OCI-LY3 (cell line): ENCODE results near the gene TRIM25.

Source experiments
- H2AFZ ChIP-seq: fragments of 200-600, 300-600 bp; shearing (Covaris generic); 2 replicates; pipeline ENCODE4 v1.6.0; 2014; ENCODE audit warnings: antibody characterized with exemption, low read depth, low read length
- H3K27ac ChIP-seq: fragments of 200-600, 300-600 bp; sonication (generic); 2 replicates; pipeline ENCODE4 v1.5.1; 2014; ENCODE audit warnings: mild to moderate bottlenecking, low read length, moderate library complexity, mixed read lengths
- H3K27me3 ChIP-seq: fragments of 200-600, 300-600 bp; sonication (generic); 2 replicates; pipeline ENCODE4 v1.6.1; 2014; ENCODE audit warnings: low read depth, low read length, mixed read lengths
- H3K36me3 ChIP-seq: fragments of 200-600, 300-600 bp; sonication (generic); replicated peaks from 2 replicates; pipeline ENCODE3; 2014; ENCODE audit warnings: low read depth, low read length, mixed read lengths
- H3K4me1 ChIP-seq: fragments of 300-600, 200-600 bp; sonication (generic); 2 replicates; pipeline ENCODE4 v1.6.1; 2014; ENCODE audit warnings: low read length, mixed read lengths
- H3K4me2 ChIP-seq: fragments of 200-600, 300-600 bp; sonication (generic); 2 replicates; pipeline ENCODE4 v1.6.1; 2014; ENCODE audit warnings: low read length, mixed read lengths
- H3K4me3 ChIP-seq: fragments of 300-600, 200-600 bp; sonication (generic); 2 replicates; pipeline ENCODE4 v1.5.1; 2014; ENCODE audit warnings: antibody characterized with exemption, mild to moderate bottlenecking, low read length, moderate library complexity
- H3K79me2 ChIP-seq: fragments of 300-600, 200-600 bp; shearing (Covaris generic); 2 replicates; pipeline ENCODE4 v1.6.1; 2014; ENCODE audit warnings: mild to moderate bottlenecking, low read length, mixed read lengths
- H3K9ac ChIP-seq: fragments of 300-600, 200-600 bp; shearing (Covaris generic); 2 replicates; pipeline ENCODE4 v1.6.0; 2014; ENCODE audit warnings: mild to moderate bottlenecking, low read length, moderate library complexity
- H3K9me3 ChIP-seq: fragments of 200-600, 300-600 bp; shearing (Covaris generic); 2 replicates; pipeline ENCODE4 v1.6.1; 2014; ENCODE audit warnings: low read length, mixed read lengths; ENCODE audit not compliant: insufficient read depth
- H4K20me1 ChIP-seq: fragments of 200-600, 300-600 bp; sonication (generic); 2 replicates; pipeline ENCODE4 v1.6.1; 2016; ENCODE audit warnings: low read length, mixed read lengths; ENCODE audit not compliant: insufficient read depth
- CTCF ChIP-seq: fragments of 200-600, 300-600 bp; sonication (generic); IDR thresholded peaks from 2 replicates; pipeline ENCODE4 v1.5.1; 2014; ENCODE audit warnings: antibody characterized with exemption, low read length, low read depth
- EZH2phosphoT487 ChIP-seq: fragments of 200-600 bp; shearing (Covaris generic); IDR thresholded peaks from 2 replicates; pipeline ENCODE4 v1.6.1; 2018; ENCODE audit warnings: antibody characterized with exemption, mixed run types, low read depth

Gene TRIM25

GRCh38 chr17:56926270-56926669 is 12.4 kb upstream of the TRIM25 start:
- H3K27me3 ChIP-seq: no peaks in the 10 kb centered on the region
- no peaks in the 10 kb centered on the region for H4K20me1 ChIP-seq
- H3K4me1 ChIP-seq: no peaks in the 10 kb centered on the region
- TF ChIP-seq CTCF (no peak), EZH2phosphoT487 (no peak)
- H3K9me3 ChIP-seq: peaks cover 18% of the 10 kb centered on the region; the same call in 1 of the 2 replicates
- H3K36me3 ChIP-seq: no peaks in the 10 kb centered on the region
- no peaks in the 10 kb centered on the region for H3K79me2 ChIP-seq
- H3K9ac ChIP-seq: no peak overlapping the region
- no peak overlapping the region for H3K4me3 ChIP-seq
- H3K4me2 ChIP-seq: no peak overlapping the region
- no peak overlapping the region for H2AFZ ChIP-seq
- no peak overlapping the region for H3K27ac ChIP-seq

GRCh38 chr17:56925088-56925487 is 11.2 kb upstream of the TRIM25 start:
- H4K20me1 ChIP-seq: no peaks in the 10 kb centered on the region
- H3K4me3 ChIP-seq: no peak overlapping the region
- no peak for TF ChIP-seq CTCF

GRCh38 chr17:56919717-56920116 is 5.9 kb upstream of the TRIM25 start:
- Histone ChIP-seq H2AFZ (no peak overlapping the region), H4K20me1 (no peaks in the 10 kb centered on the region), H3K4me3 (no peak overlapping the region), H3K36me3 (no peaks in the 10 kb centered on the region), H3K27me3 (no peaks in the 10 kb centered on the region), H3K4me2 (no peak overlapping the region), H3K79me2 (peaks cover 2% of the 10 kb centered on the region; the same call in 1 of the 2 replicates), H3K9me3 (peaks cover 7% of the 10 kb centered on the region; the same call in 1 of the 2 replicates), H3K27ac (no peak overlapping the region), H3K4me1 (peaks cover 16% of the 10 kb centered on the region), H3K9ac (no peak overlapping the region)
- TF ChIP-seq EZH2phosphoT487: no peak
- no peak for TF ChIP-seq CTCF

More at GRCh38 chr17:56925088-56925487, 11.2 kb upstream of the TRIM25 start:
- Histone ChIP-seq H3K27ac (no peak overlapping the region), H3K27me3 (no peaks in the 10 kb centered on the region), H3K4me1 (no peaks in the 10 kb centered on the region), H3K9me3 (peaks cover 10% of the 10 kb centered on the region; the same call in 1 of the 2 replicates), H3K9ac (no peak overlapping the region), H2AFZ (no peak overlapping the region), H3K36me3 (no peaks in the 10 kb centered on the region), H3K79me2 (no peaks in the 10 kb centered on the region), H3K4me2 (no peak overlapping the region)

- Histone ChIP-seq H3K4me2 (no peak overlapping the region), H3K9me3 (peaks cover 7% of the 10 kb centered on the region; the same call in 1 of the 2 replicates), H3K36me3 (no peaks in the 10 kb centered on the region), H3K27ac (no peak overlapping the region), H4K20me1 (no peaks in the 10 kb centered on the region), H3K4me3 (no peak overlapping the region), H3K27me3 (no peaks in the 10 kb centered on the region), H3K4me1 (peaks cover 17% of the 10 kb centered on the region), H3K9ac (no peak overlapping the region), H2AFZ (no peak overlapping the region), H3K79me2 (peaks cover 5% of the 10 kb centered on the region; the same call in 1 of the 2 replicates)
- TF ChIP-seq CTCF (no peak), EZH2phosphoT487 (no peak)
Measured at GRCh38 chr17:56918916-56919315, 5.1 kb upstream of the TRIM25 start.
